Keratinocyte (primary cell): Measurements from ENCODE around the gene HHIPL1. TPM values are rescaled to one million over a fixed set of nuclear protein-coding genes. Genes with fewer than 3 reads are reported as not detected.

ENCODE experiments used
- DNase-seq: peaks from one replicate; pipeline ENCODE4 v3.0.0-alpha.2; 2011; ENCODE audit warnings: low read depth, missing footprints, low spot score
- FAIRE-seq: peaks from 2 replicates; lab custom pipeline; 2011; peaks lifted over from hg19 to GRCh38; lab: Jason Lieb, UNC
- H2AFZ ChIP-seq: 2 replicates; pipeline ENCODE4 v1.6.0; 2012; ENCODE audit warnings: low read length, control low read depth, inconsistent platforms; ENCODE audit not compliant: control insufficient read depth
- H3K27ac ChIP-seq: 2 replicates; pipeline ENCODE4 v1.5.1; 2011; ENCODE audit warnings: low read length; ENCODE audit not compliant: control insufficient read depth, insufficient read depth
- H3K27me3 ChIP-seq: 3 replicates; pipeline ENCODE4 v1.6.0; 2011; ENCODE audit warnings: low read length; ENCODE audit not compliant: control insufficient read depth, insufficient read depth; ENCODE audit errors: extremely low read depth
- H3K36me3 ChIP-seq, 2 experiments: 2 replicates in 1 of 2; 3 replicates in 1 of 2; pipeline ENCODE4 v1.5.1; 2011; ENCODE audit warnings: low read length in 2 of 2, mild to moderate bottlenecking in 1 of 2; ENCODE audit not compliant: control insufficient read depth in 2 of 2, insufficient read depth in 2 of 2; ENCODE audit errors: extremely low read depth in 1 of 2
- H3K4me1 ChIP-seq: 3 replicates; pipeline ENCODE4 v1.5.1; 2011; ENCODE audit warnings: low read length; ENCODE audit not compliant: control insufficient read depth, insufficient read depth; ENCODE audit errors: extremely low read depth
- H3K4me2 ChIP-seq: 3 replicates; pipeline ENCODE4 v1.6.0; 2011; ENCODE audit warnings: low read depth, low read length; ENCODE audit not compliant: control insufficient read depth, insufficient read depth; ENCODE audit errors: extremely low read depth
- H3K4me3 ChIP-seq, 3 experiments: fragments of 200-600 bp in 1 of 3; sonication (generic) in 1 of 3; 2 replicates in 2 of 3; 3 replicates in 1 of 3; pipeline ENCODE4 v1.5.1; 2011 to 2016; ENCODE audit warnings: low read length in 3 of 3, mild to moderate bottlenecking in 3 of 3, control low read depth in 2 of 3, inconsistent platforms in 1 of 3, low read depth in 1 of 3, mixed read lengths in 1 of 3, mixed run types in 1 of 3, moderate library complexity in 1 of 3; ENCODE audit not compliant: control insufficient read depth in 2 of 3, insufficient read depth in 2 of 3; ENCODE audit errors: extremely low read depth in 1 of 3
- H3K79me2 ChIP-seq: 2 replicates; pipeline ENCODE4 v1.6.0; 2012; ENCODE audit warnings: low read length; ENCODE audit not compliant: control insufficient read depth, insufficient read depth
- H3K9ac ChIP-seq: 3 replicates; pipeline ENCODE4 v1.6.0; 2011; ENCODE audit warnings: low read length; ENCODE audit not compliant: control insufficient read depth, insufficient read depth; ENCODE audit errors: extremely low read depth
- H3K9me1 ChIP-seq: 3 replicates; pipeline ENCODE4 v1.6.0; 2011; ENCODE audit warnings: low read length; ENCODE audit not compliant: control insufficient read depth, insufficient read depth; ENCODE audit errors: extremely low read depth
- H3K9me3 ChIP-seq: 2 replicates; pipeline ENCODE4 v1.5.1; 2012; ENCODE audit warnings: low read depth, low read length; ENCODE audit not compliant: control insufficient read depth
- H4K20me1 ChIP-seq: 3 replicates; pipeline ENCODE4 v1.6.0; 2011; ENCODE audit warnings: low read length; ENCODE audit not compliant: control insufficient read depth, insufficient read depth; ENCODE audit errors: extremely low read depth
- CTCF ChIP-seq, 3 experiments: IDR thresholded peaks in 1 of 3; conservative IDR thresholded peaks in 1 of 3; optimal IDR thresholded peaks in 1 of 3; 2 replicates in 2 of 3; 3 replicates in 1 of 3; pipeline versions ENCODE3 to v1.5.1; 2011; ENCODE audit warnings: low read length in 3 of 3, mild to moderate bottlenecking in 3 of 3, moderate library complexity in 2 of 3, control low read depth in 1 of 3, inconsistent platforms in 1 of 3; ENCODE audit not compliant: insufficient read depth in 2 of 3; ENCODE audit errors: extremely low read depth in 1 of 3
- EZH2 ChIP-seq: IDR thresholded peaks from one replicate; pipeline ENCODE4 v1.6.1; 2012; ENCODE audit warnings: inconsistent platforms, mild to moderate bottlenecking, low read length, moderate library complexity
- dilution Hi-C: fragments of 300-500 bp; cut with MboI; formaldehyde crosslinking; loops from one replicate; pipeline ENCODE4 v1.7.0; 2020; ENCODE audit warnings: low sequenced_read_pairs; ENCODE audit not compliant: extremely low pct_ligation_motif_present
- polyA plus RNA-seq, 5 experiments: library from polyadenylated mRNA; depleted of rRNA in 3 of 5; stranded (reverse) in 3 of 5; stranded (forward) in 1 of 5; unstranded in 1 of 5; fragments of >200 nt; gene quantifications; 1 replicate in 1 of 5; 2 replicates in 3 of 5; 3 replicates in 1 of 5; pipeline versions ENCODE4 v1.2.1 to v1.2.3, GENCODE V29; 2011 to 2012; ENCODE audit warnings: missing spikeins in 2 of 5, low read depth in 1 of 5, low replicate concordance in 1 of 5

The HHIPL1 gene
- polyA plus RNA-seq, 1 donor (not counting 4 experiments of a cell fraction or from before 2014, with no cell fraction given) = 0.08 TPM

GRCh38 chr14:99715266-99716000 lies 70.5 kb downstream of the HHIPL1 start:
- Histone ChIP-seq H3K36me3 (no peaks in the 10 kb centered on the region), H3K9me3 (no peaks in the 10 kb centered on the region), H3K4me2 (no peak overlapping the region), H3K4me1 (no peaks in the 10 kb centered on the region), H3K9ac (no peak overlapping the region), H4K20me1 (no peaks in the 10 kb centered on the region), H3K4me3 (no peak overlapping the region), H3K27me3 (peaks cover 9% of the 10 kb centered on the region), H3K79me2 (no peaks in the 10 kb centered on the region), H2AFZ (no peak overlapping the region), H3K9me1 (no peaks in the 10 kb centered on the region), H3K27ac (no peak overlapping the region)
- dilution Hi-C loops = loop anchor here (25.0 kb wide), 1 partner anchor 147 kb away; no protein-coding TSS in a partner anchor
- DNase-seq = no peak
- no peak for FAIRE-seq
- TF ChIP-seq EZH2 = no peak
- no peak for TF ChIP-seq CTCF (optimal IDR thresholded peaks at IDR 0.05 in 1 of 3, IDR thresholded peaks at IDR 0.05 in 1 of 3, conservative IDR thresholded peaks at IDR 0.05 in 1 of 3; ENCODE audit: extremely low read depth in 1 of 3, insufficient read depth in 2 of 3, low read length in 3 of 3)

- Histone ChIP-seq H3K4me1 (no peaks in the 10 kb centered on the region), H3K9ac (no peak overlapping the region), H3K79me2 (no peaks in the 10 kb centered on the region), H3K9me1 (no peaks in the 10 kb centered on the region), H3K27me3 (peaks cover 9% of the 10 kb centered on the region), H3K9me3 (no peaks in the 10 kb centered on the region), H2AFZ (no peak overlapping the region), H3K36me3 (no peaks in the 10 kb centered on the region), H3K27ac (no peak overlapping the region), H3K4me3 (no peak overlapping the region), H3K4me2 (no peak overlapping the region), H4K20me1 (no peaks in the 10 kb centered on the region)
- DNase-seq (no peak), FAIRE-seq (no peak)
- TF ChIP-seq CTCF (optimal IDR thresholded peaks at IDR 0.05 in 1 of 3, IDR thresholded peaks at IDR 0.05 in 1 of 3, conservative IDR thresholded peaks at IDR 0.05 in 1 of 3; ENCODE audit: extremely low read depth in 1 of 3, insufficient read depth in 2 of 3, low read length in 3 of 3) = no peak
- TF ChIP-seq EZH2 = no peak
- dilution Hi-C loops = loop anchor here (25.0 kb wide), 1 partner anchor 146 kb away; no protein-coding TSS in a partner anchor
These were observed 71.3 kb downstream of the HHIPL1 start for GRCh38 chr14:99716091-99716849.
